ENCODE results near the gene DYNLRB2.

The DYNLRB2 gene

GRCh38 chr16:80554033-80554432 lies 13.2 kb downstream of the DYNLRB2 start:
- no peaks in the 10 kb centered on the region for H3K9me2 ChIP-seq (replicated peaks; ENCODE audit: insufficient read depth, low read length)
- H2AFZ ChIP-seq (ENCODE audit: low read depth, low read length, severe bottlenecking), result no peak overlapping the region
- no peak for TF ChIP-seq CTCF (IDR thresholded peaks at IDR 0.05; ENCODE audit: insufficient read depth, low read length, poor library complexity, severe bottlenecking)
- no peak for TF ChIP-seq EZH2phosphoT487 (conservative IDR thresholded peaks at IDR 0.05; ENCODE audit: low read length)
- no peak overlapping the region for H3K9ac ChIP-seq (ENCODE audit: low read length)
- no peaks in the 10 kb centered on the region for H4K20me1 ChIP-seq (ENCODE audit: low read depth, low read length)
- H3K9me3 ChIP-seq (ENCODE audit: insufficient read depth, low read length), result no peaks in the 10 kb centered on the region
- no peaks in the 10 kb centered on the region for H3K79me2 ChIP-seq (ENCODE audit: insufficient read depth, low read length)
- no peaks in the 10 kb centered on the region for H3K27me3 ChIP-seq (ENCODE audit: low read length)
- H3K36me3 ChIP-seq (ENCODE audit: low read length), result no peaks in the 10 kb centered on the region
- no peak overlapping the region for H3K27ac ChIP-seq (ENCODE audit: low read depth, low read length)
- no peak overlapping the region for H3K4me3 ChIP-seq (ENCODE audit: insufficient read depth, low read length, poor library complexity, severe bottlenecking)
- H3K4me2 ChIP-seq (ENCODE audit: low read depth, low read length, poor library complexity, severe bottlenecking), result no peak overlapping the region
- no peaks in the 10 kb centered on the region for H3F3A ChIP-seq (ENCODE audit: insufficient read depth)

GRCh38 chr16:80556481-80556880 lies 15.7 kb downstream of the DYNLRB2 start:
- Histone ChIP-seq H3K4me3 (ENCODE audit: insufficient read depth, low read length, poor library complexity, severe bottlenecking) (no peak overlapping the region), H4K20me1 (ENCODE audit: low read depth, low read length) (no peaks in the 10 kb centered on the region), H3K9me2 (replicated peaks; ENCODE audit: insufficient read depth, low read length) (no peaks in the 10 kb centered on the region), H3K27ac (ENCODE audit: low read depth, low read length) (no peak overlapping the region), H3K27me3 (ENCODE audit: low read length) (no peaks in the 10 kb centered on the region), H3K9ac (ENCODE audit: low read length) (no peak overlapping the region), H3K4me2 (ENCODE audit: low read depth, low read length, poor library complexity, severe bottlenecking) (no peak overlapping the region), H3K36me3 (ENCODE audit: low read length) (no peaks in the 10 kb centered on the region), H3K79me2 (ENCODE audit: insufficient read depth, low read length) (no peaks in the 10 kb centered on the region), H3F3A (ENCODE audit: insufficient read depth) (no peaks in the 10 kb centered on the region), H2AFZ (ENCODE audit: low read depth, low read length, severe bottlenecking) (no peak overlapping the region), H3K9me3 (ENCODE audit: insufficient read depth, low read length) (no peaks in the 10 kb centered on the region)
- TF ChIP-seq CTCF (IDR thresholded peaks at IDR 0.05; ENCODE audit: insufficient read depth, low read length, poor library complexity, severe bottlenecking) (no peak), EZH2phosphoT487 (conservative IDR thresholded peaks at IDR 0.05; ENCODE audit: low read length) (no peak)

GRCh38 chr16:80557037-80557436 lies 16.2 kb downstream of the DYNLRB2 start:
- Histone ChIP-seq H3F3A (ENCODE audit: insufficient read depth) (no peaks in the 10 kb centered on the region), H3K4me3 (ENCODE audit: insufficient read depth, low read length, poor library complexity, severe bottlenecking) (no peak overlapping the region), H3K9me2 (replicated peaks; ENCODE audit: insufficient read depth, low read length) (no peaks in the 10 kb centered on the region), H4K20me1 (ENCODE audit: low read depth, low read length) (no peaks in the 10 kb centered on the region), H3K79me2 (ENCODE audit: insufficient read depth, low read length) (no peaks in the 10 kb centered on the region), H3K9ac (ENCODE audit: low read length) (no peak overlapping the region), H3K27me3 (ENCODE audit: low read length) (no peaks in the 10 kb centered on the region), H2AFZ (ENCODE audit: low read depth, low read length, severe bottlenecking) (no peak overlapping the region), H3K9me3 (ENCODE audit: insufficient read depth, low read length) (no peaks in the 10 kb centered on the region), H3K4me2 (ENCODE audit: low read depth, low read length, poor library complexity, severe bottlenecking) (no peak overlapping the region), H3K36me3 (ENCODE audit: low read length) (no peaks in the 10 kb centered on the region), H3K27ac (ENCODE audit: low read depth, low read length) (no peak overlapping the region)
- no peak for TF ChIP-seq CTCF (IDR thresholded peaks at IDR 0.05; ENCODE audit: insufficient read depth, low read length, poor library complexity, severe bottlenecking)
- TF ChIP-seq EZH2phosphoT487 (conservative IDR thresholded peaks at IDR 0.05; ENCODE audit: low read length), result no peak
